GM21528 (cell line): ENCODE data around the gene BAD.
"Not testable (repeated sequence)": the region's sequence is repeated elsewhere in the genome, so short reads cannot be mapped to it uniquely, and the experiment has no call there.

ENCODE experiments used
- ATAC-seq: cut with Tn5 transposase; IDR thresholded peaks from one replicate; pipeline ENCODE4 v1.9.1; 2021; ENCODE audit warnings: mild to moderate bottlenecking, moderate library complexity; ENCODE audit not compliant: unreplicated experiment, low FRiP score

Gene BAD

DNA sequence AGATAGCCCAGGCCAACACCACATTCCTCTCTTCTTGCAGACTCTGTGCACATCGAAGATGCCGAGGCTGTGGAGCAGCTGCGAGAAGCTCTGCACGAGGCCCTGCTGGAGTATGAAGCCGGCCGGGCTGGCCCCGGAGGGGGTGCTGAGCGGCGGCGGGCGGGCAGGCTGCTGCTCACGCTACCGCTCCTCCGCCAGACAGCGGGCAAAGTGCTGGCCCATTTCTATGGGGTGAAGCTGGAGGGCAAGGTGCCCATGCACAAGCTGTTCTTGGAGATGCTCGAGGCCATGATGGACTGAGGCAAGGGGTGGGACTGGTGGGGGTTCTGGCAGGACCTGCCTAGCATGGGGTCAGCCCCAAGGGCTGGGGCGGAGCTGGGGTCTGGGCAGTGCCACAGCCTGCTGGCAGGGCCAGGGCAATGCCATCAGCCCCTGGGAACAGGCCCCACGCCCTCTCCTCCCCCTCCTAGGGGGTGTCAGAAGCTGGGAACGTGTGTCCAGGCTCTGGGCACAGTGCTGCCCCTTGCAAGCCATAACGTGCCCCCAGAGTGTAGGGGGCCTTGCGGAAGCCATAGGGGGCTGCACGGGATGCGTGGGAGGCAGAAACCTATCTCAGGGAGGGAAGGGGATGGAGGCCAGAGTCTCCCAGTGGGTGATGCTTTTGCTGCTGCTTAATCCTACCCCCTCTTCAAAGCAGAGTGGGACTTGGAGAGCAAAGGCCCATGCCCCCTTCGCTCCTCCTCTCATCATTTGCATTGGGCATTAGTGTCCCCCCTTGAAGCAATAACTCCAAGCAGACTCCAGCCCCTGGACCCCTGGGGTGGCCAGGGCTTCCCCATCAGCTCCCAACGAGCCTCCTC is 31.4 kb upstream of the BAD start:
- not testable (repeated sequence) for ATAC-seq

DNA sequence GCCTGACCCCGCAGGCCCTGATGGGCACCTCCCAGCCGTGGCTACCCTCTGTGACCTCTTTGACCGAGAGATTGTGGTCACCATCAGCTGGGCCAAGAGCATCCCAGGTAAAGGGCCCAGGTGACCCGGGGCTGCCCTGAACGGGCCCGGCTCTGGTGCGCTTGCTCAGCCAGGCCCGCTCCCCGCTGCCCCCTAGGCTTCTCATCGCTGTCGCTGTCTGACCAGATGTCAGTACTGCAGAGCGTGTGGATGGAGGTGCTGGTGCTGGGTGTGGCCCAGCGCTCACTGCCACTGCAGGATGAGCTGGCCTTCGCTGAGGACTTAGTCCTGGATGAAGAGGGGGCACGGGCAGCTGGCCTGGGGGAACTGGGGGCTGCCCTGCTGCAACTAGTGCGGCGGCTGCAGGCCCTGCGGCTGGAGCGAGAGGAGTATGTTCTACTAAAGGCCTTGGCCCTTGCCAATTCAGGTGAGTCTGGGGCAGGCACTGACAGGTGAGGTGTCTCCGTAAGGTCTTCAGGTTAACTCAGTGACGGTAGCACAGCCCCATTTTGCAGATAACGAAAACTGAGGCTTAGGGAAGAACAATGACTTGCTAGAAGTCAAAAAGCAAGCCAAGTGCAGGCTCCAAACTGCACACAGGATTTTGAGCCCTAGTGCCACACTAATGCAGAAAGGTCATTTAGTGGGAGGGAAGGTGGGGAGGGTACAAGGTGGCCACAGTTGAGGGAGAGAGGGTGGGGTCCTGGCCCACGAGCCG is 30.5 kb upstream of the BAD start:
- ATAC-seq, result no peak

DNA sequence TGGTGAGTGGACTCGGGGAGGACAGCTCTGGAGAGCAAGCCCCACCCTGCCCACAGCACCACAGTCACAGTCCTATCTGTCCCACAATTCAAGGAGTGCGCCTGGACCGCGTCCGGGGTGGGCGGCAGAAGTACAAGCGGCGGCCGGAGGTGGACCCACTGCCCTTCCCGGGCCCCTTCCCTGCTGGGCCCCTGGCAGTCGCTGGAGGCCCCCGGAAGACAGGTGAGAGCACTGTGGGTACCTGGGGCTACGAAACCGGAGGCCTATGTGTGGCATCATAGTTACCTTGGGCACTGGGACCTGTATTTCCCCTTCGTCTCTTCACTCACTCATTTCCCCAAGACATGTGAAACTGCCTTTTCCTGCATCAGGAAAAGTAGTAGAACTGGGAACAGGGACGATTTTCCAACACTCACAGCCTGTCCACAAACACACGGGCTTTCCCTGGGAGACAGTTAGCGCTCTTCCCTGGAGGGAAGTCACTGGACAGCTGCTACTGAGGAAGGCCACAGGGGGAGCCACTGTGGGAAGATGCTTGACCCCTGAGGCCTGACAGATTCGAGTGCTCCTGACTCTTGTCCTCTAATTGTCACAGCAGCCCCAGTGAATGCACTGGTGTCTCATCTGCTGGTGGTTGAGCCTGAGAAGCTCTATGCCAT is 29.8 kb upstream of the BAD start:
- no peak for ATAC-seq

DNA sequence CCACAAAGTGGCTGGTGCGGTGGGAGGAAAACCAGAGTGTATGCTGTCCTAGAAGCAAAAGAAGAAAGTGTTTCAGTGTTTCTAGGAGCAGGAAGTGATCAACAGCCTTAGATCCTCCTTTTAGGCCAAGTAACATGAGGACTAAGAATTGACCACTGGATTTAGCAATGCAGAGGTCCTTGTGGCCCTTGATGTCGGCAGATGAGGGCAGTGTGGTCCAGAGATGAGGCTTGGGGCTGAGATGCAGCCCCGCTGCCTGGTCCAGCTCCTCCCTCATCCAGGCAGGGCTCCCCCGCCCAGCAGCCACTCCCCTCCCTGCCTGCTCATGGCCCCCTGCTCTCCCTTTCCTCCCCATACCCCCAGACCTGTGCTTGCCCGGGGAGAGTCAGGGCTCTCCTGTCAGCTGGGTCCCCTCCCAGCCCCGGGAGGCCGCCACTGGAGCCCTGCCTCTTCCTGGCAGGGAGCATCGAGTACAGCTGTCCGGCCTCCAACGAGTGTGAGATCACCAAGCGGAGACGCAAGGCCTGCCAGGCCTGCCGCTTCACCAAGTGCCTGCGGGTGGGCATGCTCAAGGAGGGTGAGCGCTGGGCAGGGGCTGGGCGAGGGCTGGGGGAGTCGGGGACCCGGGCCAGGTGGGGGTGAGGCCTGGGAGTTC is 29.2 kb upstream of the BAD start:
- ATAC-seq, result no peak

DNA sequence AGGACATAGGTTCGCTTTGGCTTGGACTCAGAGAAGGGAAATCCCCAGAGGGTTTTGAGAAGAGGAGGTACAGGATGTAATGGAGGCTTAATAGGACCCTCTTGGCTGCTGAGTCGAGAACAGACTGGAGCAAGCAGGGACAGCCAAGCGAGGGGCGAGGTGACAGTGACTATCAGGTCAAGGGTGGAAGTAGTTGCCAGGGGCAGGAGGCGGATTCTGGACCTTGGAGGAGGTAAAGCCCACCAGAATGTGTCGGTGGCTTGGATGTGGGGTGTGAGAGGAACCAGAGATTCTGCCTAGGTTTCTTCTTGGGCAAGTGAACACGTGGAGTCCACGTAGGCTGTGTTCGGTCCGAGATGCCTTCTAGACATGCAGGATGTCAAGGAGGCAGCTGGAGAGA is 28.5 kb upstream of the BAD start:
- ATAC-seq, result no peak

DNA sequence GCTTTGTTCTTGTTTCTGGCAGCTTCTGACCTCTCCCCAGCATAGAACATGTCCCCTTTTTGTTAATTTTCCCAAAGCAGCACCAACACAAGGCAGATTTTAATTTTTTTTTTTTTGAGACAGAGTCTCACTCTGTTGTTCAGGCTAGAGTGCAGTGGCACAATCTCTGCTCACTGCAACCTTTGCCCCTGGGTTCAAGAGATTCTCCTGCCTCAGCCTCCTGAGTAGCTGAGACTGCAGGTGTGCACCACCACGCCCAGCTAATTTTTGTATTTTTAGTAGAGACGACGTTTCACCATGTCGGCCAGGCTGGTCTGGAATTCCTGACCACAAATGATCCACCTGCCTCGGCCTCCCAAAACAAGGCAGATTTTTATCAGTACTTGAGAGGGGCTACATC is 23.3 kb upstream of the BAD start:
- ATAC-seq, result not testable (repeated sequence)

DNA sequence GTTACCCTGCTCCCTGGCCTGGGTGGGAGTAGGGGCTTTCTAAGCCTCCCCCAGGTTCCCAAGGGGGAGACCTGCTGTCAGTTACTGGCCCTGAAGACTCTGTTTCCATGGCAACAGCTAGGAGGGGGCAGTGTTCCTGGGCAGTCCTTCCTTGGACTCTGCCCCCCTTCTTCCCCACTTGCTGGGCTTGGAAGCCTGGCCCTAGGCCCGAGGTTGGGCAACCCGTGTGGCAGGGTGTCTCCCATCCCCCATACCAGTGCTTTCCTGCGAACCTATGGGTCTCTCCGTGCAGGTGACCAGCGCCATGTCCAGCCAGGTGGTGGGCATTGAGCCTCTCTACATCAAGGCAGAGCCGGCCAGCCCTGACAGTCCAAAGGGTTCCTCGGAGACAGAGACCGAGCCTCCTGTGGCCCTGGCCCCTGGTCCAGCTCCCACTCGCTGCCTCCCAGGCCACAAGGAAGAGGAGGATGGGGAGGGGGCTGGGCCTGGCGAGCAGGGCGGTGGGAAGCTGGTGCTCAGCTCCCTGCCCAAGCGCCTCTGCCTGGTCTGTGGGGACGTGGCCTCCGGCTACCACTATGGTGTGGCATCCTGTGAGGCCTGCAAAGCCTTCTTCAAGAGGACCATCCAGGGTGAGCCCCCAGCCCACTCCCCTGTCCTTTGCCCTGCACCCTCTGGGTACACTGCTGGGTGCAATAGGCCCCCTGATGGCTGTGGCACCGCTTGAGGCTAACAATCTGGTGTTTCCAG is 22.6 kb upstream of the BAD start:
- no peak for ATAC-seq

DNA sequence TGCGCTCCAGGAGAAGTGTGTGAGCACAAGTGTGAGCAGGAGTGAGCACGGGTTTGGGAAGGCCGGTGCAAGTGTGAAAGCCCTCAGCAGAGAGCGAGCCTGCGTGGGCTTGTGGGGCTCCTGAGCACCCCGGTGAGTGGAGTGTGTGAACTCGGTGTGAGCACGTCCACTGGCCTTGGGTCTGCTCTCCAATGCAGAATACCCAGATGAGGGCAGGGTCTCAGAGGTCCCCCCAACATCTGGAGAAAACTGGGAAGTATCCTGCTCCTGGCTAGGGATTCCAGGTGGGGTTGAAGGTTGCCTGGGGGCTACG is 22.1 kb upstream of the BAD start:
- no peak for ATAC-seq

DNA sequence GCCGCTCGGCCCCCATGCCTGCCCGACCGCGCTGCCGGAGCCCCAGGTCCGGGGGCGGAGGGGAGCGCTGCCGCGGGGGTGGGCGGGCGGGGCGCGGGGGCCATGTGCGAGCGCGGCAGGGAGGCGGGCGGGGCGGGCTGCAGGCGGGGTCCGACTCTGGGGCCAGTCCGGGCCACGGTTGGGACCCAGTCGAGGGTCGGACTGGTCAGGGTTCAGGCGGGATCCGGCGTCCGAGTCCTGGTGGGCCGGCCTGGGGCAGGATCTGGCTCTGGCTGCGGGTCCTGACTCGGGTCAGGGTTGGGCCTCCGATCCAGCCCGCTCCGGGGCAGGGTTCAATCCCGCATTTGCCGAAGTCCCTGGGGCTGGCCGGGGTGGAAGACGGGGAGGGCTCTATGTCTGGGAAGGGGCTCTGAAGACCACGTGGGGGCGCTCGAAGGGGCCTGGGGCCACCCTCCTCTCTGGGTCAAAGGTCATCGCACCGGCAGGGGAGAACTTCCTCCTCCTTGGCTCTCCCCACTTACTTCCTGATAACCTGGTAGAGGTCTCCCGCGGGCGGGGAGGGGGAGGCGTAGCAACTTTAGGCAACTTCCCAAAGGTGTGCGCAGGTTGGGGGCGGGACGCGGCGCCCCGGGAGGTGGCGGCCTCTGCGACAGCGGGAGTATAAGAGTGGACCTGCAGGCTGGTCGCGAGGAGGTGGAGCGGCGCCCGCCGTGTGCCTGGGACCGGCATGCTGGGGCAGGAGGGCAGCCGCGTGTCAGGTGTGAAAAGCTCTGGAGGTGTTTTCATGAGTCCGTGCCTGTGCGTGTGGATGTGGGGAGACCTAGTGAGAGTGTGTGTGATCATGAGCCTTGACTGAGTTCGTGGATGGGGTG is 21.5 kb upstream of the BAD start:
- peak; percentile 37 for ATAC-seq

DNA sequence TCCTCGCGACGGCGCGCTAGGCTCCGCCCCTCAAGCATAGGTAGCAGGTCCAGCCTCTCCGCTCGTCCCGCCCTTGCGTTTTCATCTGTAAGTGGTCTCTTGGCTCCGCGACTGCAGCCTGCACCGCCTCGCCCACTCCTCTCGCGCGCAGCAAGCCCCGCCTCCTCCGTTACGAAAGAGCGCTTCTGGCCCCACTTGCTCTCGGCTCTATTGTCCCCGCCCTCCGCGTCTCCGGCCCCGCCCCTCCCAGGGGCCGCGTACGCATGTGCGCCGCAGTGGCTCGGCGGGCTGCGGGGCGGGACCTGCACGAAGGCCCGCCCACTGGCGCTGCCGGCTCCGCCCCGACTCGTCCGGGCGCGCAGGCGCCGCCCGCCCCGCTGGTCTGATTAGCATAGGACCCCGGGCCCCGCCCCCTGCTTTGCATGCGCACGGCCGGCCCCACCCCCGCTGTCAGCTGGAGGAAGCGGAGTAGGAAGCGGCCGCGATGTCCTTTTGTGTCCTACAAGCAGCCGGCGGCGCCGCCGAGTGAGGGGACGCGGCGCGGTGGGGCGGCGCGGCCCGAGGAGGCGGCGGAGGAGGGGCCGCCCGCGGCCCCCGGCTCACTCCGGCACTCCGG is 20.7 kb upstream of the BAD start, which contains the start of gene ESRRA:
Gene ESRRA (plus strand): TSS at position 450 of the 616 bp plus-strand sequence. CDS start 1,656 bp downstream, outside the sequence.
- peak; percentile 65 for ATAC-seq

DNA sequence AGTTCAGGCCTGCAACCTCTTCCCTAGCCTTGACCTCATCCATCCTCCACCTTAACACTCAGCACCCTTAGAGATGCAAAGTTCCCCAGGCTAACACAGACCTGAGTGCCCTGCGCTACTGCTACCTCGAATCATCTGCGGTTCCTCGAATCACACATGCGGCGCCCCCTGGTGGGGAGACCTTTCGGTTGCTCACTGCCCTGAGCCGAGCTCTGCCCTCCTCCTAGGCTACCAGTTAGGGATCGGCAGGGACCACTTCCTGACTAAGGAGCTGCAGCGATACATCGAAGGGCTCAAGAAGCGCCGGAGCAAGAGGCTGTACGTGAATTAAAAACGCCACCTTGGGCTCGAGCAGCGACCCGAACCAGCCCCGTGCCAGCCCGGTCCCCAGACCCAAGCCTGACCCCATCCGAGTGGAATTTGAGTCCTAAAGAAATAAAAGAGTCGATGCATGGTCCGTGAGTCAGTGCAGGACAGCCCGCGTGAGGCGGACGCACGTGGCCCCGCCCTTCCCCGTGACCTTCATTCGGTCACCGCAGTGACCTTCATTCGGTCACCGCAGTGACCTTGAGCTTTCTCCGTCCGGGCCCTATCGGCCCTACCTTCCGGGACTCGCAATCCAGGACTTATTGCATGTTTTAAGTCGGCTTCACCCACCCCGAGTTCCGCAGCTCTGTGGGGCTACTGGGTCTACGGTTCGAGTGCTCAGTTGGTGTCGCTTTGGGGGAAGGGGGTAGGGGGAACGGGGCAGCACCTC is 20.0 kb upstream of the BAD start:
- ATAC-seq, result peak; percentile 30

DNA sequence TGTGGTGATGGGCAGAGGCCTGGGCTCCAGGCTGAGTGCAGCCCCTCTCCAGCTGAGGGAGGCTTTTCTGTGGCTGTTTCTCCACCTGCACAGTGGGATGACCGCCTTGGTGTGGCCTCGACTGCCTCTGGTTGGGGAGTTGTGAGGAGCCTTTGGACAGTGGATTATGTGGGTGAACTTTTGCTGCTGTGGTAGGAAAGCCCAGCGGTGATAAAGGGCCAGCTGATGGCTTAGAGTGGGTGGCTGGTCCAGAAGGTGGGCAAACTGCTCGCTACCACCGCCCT is 19.5 kb upstream of the BAD start:
- no peak for ATAC-seq

DNA sequence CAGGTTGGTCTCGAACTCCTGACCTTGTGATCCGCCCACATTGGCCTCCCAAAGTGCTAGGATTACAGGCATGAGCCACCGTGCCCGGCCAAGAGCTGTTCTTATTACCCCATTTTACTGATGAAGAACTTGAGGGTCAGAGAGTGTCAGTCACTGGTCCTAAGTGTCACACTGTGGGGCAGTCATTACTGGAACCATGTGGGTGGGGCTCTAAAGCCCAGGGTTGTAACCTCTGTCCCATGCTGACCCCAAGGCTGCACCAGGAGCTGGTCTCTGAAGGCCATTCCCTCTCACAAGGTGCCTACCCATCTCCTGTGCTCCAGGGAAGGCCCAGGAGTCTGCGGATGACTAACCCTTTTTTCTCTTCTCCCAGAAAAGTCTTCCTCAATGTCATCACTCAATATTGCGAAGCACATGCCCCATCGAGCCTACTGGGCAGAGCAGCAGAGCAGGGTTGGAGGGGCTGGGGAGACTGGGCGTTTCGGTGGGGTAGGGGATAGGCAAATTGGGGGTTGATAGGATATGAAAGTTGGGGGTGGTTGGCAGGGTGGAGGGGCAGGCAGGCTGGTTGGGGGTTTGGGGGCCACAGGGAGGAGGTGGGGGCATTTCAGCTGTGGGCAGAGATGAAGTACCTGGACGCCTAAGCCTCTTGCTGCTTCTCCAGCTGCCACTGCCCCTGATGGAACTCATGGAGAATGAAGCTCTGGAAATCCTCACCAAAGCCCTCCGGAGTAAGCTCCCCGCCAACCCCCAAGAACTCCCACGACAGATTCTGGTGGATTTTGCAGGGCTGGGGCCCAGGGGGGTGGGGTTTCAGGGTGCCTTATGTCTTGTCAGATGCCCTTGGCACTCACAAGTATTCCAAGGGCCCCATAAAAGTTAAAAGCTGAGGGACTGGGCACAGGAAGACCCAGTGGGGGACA is 18.9 kb upstream of the BAD start:
- no peak for ATAC-seq

DNA sequence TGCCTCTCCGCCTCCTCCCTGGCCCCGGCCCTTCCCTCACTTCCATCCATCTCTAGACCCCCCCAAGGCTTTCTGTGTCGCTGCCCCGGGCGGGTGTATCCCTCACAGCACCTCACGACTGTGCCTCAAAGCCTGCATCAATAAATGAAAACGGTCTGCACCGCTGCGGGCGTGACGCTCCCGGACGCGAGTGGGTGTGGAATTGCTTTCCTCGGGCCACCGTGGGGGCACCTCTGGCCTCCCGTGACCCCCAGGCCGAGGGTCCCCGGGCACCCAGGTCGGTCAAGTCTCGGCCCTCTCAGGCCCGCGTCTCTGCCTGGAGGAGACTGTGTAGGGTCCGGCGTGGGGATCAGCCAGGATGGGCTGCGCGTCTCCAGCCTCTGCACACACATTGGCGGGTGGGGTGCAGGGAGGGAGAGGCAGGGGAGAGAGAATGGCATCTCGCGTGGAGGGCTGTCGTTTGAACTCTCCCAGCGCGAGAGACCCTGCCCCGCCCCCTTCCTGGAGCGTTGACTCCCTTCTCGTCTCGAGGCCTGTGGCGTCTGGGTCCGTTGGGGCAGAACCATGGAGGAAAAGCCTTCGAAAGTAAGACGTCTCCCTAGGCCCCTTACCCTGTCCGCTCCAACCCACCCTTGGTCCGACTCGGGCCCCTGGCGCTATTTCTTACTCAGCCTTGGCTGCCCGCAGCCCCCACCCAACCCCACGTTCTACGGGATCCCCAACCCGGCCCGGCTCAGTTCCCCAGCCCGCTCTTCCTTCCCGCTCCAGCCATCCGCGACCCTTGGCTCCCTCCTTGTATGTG is 15.6 kb upstream of the BAD start, which contains the start of gene CATSPERZ:
Gene CATSPERZ (plus strand): TSS at position 512 of the 802 bp plus-strand sequence. CDS start 53 bp downstream, at position 565.
- ATAC-seq, result no peak

DNA sequence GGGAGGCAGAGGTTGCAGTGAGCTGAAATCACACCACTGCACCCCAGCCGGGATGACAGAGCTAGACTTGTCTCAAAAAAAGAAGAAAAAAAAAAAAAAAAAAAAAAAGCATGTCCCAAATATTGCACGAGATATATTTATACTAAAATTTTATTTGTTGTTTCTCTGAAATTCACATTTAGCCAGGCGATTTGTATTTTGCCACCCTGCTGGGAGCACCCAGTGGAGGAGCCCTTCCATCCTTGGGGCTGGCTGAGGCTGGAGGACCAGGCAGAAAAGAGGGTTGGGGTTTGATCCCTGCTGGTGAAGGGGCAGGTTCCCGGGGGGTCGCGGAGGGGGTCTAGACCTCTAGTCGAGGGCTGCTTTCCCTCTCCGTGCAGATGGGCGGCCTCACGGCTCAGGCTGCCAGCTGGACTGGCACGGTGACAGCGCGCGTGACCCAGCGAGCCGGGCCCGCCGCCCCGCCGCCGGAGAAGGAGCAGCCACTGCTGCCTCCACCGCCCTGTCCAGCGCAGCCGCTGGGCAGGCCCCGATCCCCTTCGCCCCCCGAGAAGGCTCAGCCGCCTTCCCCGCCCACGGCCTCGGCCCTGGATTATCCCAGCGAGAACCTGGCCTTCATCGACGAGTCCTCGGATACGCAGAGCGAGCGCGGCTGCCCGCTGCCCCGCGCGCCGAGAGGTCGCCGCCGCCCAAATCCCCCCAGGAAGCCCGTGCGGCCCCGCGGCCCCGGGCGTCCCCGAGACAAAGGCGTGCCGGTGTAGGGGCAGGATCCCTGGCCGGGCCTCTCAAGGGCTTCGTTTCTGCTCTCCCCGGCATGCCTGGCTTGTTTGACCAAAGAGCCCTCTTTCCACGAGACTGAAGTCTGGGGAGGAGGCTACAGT is 14.7 kb upstream of the BAD start:
- no peak for ATAC-seq
